ENCODE results near the gene ATP4B.

GRCh38 chr13:113646376-113646775 lies 11.6 kb downstream of the ATP4B start:
- no peak for TF ChIP-seq POLR2A (IDR thresholded peaks at IDR 0.05)
- TF ChIP-seq CTCF (IDR thresholded peaks at IDR 0.05), result no peak
